Activated CD4-positive, alpha-beta T cell treated with anti-CD3 and anti-CD28 coated beads for 4 hours (primary cell): ENCODE results near the gene MRAP.

Experiments
- DNase-seq, 2 donors: peaks; one replicate each; pipeline ENCODE4 v3.0.0-alpha.2; 2020

Gene MRAP

DNA sequence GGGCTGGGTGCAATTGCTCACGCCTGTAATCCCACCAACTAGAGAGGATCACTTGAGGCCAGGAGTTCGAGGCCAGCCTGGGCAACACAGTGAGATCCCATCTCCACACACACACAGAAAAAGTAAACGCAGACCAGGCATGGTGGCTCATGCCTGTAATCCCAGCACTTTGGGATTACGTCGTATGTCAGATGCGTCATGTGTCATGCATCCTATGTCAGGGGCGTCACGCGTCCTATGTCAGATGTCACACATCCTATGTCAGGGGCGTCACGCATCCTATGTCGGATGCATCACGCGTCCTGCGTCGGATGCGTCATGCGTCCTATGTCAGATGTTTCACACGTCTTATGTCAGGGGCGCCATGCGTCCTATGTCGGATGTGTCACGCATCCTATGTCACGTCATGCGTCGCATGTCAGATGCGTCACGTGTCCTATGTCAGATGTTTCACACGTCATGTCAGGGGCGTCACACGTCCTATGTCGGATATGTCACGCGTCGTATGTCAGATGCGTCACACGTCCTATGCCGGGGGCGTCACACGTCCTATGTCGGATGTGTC is 1.5 kb downstream of the MRAP start:
- DNase-seq = no peak

DNA sequence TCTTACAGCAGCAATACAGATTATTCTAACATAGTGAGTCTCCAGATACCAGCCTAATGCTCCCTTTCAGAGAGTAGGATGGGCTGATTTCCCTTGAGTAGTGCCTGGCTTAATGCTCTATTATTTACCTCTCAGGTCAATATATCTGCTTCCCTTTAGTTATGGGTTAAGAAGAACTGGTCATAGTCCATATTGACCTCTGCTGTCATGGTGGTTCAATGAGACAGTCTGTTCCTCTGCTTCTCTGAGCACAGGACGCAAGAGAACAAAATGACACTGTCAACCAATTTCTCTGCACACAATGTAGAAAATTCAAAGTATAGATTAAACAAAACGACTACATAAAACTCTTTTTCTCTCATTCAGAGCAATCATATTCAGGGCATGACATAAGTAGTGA is 2.9 kb downstream of the MRAP start:
- no peak for DNase-seq

GRCh38 chr21:32302560-32302959 is 3.9 kb downstream of the MRAP start:
- DNase-seq = no peak

GRCh38 chr21:32303385-32303784 is 4.7 kb downstream of the MRAP start:
- DNase-seq = no peak

DNA sequence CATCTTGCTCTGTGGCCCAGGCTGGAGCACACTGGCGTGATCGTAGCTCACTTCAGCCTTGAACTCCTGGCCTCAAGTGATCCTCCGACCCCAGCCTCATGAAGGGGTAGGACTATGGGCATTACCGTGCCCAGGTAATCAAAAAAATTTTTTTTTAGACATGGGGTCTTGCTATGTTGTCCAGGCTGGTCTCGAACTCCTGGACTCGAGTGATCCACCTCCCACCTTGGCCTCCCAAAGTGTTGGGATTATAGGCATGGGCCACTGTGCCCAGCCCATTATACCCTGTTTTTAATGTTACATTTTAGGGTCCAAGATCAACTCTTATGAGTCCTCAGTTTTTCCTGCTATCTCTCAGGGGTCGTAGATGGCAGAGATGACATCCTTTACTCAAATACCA is 6.3 kb downstream of the MRAP start:
- DNase-seq = no peak

DNA sequence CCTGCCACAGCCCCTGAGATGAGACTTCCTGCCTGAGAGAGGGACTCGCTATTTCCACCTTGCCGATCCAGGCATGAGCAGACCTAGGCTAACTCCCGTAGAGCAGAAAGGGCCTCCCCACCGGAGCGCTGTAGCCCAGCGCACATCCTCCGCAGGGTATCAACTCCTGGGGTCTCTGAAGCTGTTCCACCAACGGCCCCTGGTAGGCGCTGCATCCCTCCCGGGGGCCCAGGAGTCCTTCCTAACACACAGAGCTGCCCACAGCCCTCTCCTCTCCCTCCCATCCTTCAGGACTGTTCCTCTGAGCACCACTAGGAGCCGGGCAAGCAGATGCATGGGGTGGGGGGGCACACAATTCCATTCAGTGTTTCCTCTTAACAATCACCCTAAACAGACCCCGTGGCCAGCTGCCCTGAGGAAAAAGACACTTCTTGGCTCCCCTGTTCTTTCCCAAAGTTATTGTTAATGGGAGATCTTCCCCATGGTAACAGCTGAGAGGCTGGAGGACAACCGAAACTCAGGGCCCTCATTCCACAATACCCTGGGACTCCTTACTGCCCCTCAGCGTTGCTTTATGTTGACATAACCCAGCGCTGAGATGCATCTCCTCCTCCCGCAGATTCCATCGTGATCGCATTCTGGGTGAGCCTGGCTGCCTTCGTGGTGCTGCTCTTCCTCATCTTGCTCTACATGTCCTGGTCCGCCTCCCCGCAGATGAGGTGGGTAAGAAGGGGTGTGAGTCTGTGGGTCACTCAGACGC is 7.5 kb downstream of the MRAP start:
- no peak for DNase-seq

DNA sequence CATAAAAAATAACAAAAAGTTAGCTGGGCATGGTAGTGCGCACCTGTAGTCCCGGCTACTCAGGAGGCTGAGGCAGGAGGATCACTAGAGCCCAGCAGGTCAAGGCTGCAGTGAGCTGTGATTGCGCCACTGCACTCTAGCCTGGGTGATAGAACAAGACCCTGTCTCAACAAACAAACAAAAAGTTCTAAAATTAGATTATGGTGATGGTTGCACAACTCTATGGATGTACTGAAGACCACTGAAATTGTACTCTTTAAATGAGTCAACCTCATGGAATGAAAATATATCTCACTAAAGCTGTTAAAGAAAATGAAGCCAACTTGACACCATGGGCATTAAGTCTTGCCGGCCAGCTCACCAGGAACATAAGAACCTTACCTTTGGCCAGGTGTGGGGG is 9.1 kb downstream of the MRAP start:
- DNase-seq = no peak

DNA sequence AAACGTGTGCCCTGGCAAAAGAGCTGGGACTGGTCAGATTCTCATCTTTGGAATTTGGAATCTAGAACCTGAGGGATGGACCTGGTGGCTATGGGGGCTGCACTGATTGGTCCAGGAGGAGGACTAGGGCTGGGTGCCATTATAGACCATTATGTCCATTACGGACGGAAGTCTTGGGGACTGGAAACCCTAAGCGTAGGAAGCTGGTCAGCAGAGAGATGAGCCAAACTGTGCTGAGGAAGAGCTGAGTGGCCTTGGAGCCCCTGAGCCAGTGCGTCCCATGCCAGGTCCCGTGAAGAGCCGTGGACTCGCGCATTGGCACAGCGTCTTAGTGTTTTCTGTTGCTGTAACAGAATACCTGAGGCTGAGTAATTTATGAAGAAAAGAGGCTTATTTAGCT is 10.0 kb downstream of the MRAP start:
- DNase-seq = no peak

DNA sequence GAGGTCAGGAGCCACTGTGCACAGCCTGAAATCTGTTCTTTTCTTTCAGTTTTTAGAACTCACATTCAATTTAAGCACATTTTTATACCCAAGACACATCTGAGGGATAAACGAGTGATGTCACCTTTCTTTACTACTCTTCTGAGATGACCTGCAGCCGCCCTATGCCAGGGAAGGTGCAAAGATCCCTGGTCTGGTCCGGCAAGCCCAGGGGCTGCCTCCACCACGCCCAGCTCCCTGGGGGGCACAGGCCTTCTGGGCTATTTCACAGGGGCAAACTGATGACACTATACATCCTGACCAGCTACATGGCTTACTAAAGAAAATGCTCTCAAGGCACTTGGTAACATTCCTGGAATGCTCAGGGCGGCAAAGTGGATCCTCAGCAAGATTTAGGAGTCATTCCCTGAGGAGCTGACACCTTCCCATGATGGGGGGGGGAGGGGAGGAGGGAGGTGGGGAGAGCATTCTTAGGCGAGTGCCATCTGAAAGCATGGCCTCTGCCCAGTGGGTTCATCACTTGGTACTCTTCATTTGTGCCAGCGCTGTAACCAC is 11.3 kb downstream of the MRAP start:
- DNase-seq = no peak

DNA sequence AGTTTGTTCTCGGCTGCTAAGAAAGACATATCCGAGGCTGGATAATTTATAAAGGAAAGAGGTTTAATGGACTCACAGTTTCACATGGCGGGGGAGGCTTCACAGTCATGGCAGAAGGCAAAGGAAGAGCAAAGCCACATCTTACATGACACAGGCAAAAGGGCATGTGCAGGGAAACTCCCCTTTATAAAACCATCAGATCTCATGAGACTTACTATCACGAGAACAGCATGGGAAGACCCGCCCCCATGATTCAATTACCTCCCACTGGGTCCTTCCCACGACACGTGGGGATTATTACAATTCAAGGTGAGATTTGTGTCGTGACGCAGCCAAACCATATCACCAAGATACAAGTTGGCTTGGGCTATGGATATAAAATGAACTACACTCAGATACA is 12.3 kb downstream of the MRAP start:
- peak; percentile 10 to 20 for DNase-seq

DNA sequence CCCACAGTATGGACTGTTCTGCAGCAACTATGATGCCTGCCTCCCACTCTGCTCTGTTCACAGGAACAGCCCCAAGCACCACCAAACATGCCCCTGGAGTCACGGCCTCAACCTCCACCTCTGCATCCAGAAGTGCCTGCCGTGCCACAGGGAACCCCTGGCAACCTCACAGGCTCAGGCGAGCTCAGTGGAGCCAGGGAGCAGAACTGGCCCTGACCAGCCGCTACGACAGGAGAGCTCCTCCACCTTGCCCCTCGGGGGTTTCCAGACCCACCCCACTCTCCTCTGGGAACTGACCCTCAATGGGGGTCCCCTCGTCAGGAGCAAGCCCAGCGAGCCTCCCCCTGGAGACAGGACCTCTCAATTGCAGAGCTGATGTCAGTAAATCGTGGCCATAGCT is 13.0 kb downstream of the MRAP start:
- DNase-seq = no peak

GRCh38 chr21:32312326-32312725 is 13.7 kb downstream of the MRAP start:
- DNase-seq = no peak

- DNase-seq = no peak
These were observed 14.3 kb downstream of the MRAP start for GRCh38 chr21:32312976-32313375.

DNA sequence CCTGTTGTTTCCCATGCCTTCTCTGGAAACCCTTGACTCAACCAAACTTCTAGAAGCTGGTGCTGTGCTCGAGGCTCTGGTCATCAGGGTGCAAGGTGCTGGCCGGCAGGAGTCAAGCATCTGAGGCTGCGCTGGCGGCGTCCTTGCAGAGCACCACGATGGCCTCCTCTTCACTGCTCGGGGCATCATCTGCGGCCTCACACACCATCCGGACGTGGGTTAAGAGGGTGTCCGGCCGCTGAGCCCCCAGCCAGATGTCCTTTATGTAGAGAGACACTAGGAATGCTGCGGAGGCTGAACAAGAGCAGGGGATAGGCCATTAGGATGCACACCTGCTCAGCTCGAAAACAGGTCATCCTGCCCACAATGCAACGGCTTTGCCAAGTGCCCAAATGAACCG is 16.2 kb downstream of the MRAP start:
- no peak for DNase-seq

DNA sequence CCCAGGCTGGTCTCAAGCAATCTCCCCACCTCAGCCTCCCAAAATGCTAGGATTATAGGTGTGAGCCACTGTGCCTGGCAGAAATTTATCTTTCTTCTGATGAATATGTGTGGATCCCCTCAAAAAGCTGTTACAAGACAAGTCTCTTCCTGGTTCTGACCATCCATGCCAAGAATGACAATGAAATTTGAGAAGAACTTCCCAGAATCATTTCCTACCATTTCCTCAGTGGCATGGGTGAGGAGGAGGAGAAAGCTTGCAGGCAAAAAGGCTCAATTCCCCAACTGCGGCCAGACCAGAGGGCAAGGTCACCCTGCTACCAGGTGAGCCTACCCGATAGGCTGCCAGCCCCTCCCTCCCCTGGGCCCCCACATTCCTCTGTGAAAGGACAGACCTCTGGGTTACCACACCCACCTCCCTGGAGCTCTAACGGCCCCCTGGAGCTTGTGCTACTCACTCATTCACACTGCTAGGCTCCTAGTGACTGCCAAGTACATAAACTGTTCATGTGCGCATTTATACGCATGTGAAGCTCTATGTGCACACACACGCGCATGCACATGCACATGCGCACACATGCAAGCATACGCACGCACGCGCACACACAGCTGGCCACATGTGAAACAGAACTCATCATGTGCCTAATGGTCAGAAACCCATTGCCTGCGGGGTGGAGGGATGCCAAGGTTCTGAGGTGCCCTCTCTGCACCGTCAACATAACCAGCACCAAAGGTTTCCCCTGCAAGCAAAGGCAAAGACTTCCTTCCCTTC is 17.0 kb downstream of the MRAP start:
- no peak for DNase-seq

DNA sequence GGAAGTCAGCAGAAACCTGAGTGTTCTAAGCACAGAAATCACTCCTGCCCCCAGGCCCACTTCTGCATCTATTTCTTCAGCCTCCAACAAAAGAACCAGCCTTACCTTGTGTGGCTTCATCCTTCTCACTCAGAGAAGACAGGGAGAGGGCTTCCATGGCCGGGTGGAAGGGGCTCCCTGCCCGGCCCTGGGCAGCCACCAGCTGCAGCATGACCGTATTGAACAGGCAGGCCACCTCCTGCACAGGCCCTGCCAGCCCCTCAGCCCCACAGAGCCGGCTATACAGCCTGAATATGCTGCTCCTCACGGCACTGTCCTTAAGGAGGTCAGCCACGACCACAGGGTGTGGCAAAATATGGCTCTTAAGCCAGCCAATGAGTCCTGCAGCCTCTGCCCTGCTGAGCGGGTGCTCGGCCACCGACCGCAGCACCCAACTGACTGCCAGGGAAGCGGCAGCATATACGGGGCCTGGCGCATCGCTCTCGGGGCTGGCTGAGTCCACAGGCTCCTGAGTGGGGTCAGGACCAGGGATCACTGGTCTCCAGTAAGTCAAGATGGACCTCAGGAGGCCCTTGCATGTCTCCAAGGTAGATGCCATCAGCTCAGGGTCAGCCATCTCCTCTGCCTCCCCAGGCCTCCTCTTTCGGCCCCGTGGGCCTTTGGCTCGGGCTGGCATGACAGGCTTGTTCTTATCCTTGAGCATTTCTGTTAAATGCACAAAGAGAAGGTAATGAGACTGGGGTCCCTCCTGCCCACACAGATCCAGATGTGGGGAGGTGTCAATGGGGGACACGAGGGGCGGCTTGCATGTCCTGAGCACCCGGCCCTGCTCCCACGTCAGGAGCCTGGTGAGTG is 17.9 kb downstream of the MRAP start:
- no peak for DNase-seq

GRCh38 chr21:32317726-32318125 is 19.1 kb downstream of the MRAP start:
- DNase-seq = no peak

- no peak for DNase-seq
These were observed 20.4 kb downstream of the MRAP start for GRCh38 chr21:32319012-32319411.

DNA sequence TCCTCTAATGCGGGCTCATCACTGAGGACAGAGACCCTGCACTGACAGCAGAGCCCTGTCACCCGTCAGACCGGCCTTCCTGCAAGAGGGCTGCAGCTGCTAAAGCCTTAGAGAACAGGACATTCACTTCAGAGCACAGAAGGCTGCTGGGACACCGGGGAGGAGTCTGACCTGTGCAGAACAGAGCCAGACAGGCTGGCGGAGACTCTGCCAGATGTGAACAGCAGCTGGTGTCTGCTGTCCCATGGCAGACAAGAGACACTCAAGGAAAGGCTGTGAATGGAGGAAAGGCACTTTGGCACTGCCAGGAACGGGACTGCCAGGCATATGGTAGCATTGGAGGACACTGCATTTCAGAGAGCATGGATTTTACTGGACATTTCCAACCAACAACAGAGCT is 21.4 kb downstream of the MRAP start:
- no peak for DNase-seq

DNA sequence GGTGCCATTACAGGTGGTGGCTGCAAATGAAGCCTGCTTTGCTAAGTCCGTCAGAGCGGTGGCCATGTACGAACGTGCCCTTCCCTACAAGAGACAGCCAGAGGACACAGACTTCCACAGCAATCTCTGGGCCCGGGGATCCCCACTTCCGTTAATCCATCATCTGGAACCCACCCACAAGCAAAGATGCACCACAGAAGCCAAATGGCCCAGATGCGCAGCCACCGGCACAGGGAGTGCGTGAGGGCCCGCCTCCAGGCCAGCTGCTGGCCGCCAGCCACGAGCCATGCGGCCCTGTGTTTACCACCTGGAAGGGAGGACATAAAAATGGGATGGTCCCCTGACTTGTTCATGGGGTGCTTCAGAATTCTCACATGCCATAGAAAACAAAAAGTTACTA is 22.1 kb downstream of the MRAP start:
- no peak for DNase-seq

- no peak for DNase-seq
These were observed 22.8 kb downstream of the MRAP start for GRCh38 chr21:32321480-32321879.

- DNase-seq = no peak
These were observed 23.4 kb downstream of the MRAP start for GRCh38 chr21:32322103-32322502.

DNA sequence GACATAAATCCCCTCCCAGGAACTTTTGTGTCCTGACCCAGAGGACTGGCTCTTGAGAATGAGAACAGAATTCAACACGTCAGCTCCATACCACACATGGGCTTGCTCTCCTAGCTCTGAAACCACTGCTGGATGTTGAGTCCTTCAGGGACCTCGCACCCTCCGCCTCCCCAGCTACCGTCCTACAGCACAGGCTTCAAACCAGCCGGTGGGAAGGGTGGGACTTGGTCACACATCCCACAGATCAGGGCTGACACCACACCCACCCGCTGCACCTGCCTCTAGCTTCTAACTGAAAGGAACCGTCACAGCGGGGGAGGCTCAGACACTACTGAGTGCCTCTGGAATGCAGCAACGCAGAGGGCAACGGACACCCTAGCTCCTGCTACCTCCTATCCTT is 24.0 kb downstream of the MRAP start:
- no peak for DNase-seq
